BLaER1 treated with 17β-estradiol and CSF1 and Interleukin-3, amounts not matched to agents 10 nM and 100 nM (cell line): ENCODE results near the gene ADAM17.
A peak's percentile ranks its signal among the peaks of the same experiment; 100 is the strongest.
"Not testable (repeated sequence)": the region's sequence is repeated elsewhere in the genome, so short reads cannot be mapped to it uniquely, and the experiment has no call there.

Experiments
- H3K27ac ChIP-seq, 11 experiments: shearing (Covaris generic); formaldehyde crosslinking; 2 replicates each; pipeline ENCODE4 v1.8.1; 2022
- H3K27me3 ChIP-seq, 11 experiments: shearing (Covaris generic); formaldehyde crosslinking; 2 replicates each; pipeline ENCODE4 v1.8.1; 2022
- H3K36me3 ChIP-seq, 11 experiments: shearing (Covaris generic); formaldehyde crosslinking; 2 replicates each; pipeline ENCODE4 v1.8.1; 2022
- H3K4me1 ChIP-seq, 10 experiments: shearing (Covaris generic); formaldehyde crosslinking; 2 replicates each; pipeline ENCODE4 v1.8.1; 2022
- H3K4me2 ChIP-seq, 11 experiments: shearing (Covaris generic); formaldehyde crosslinking; 2 replicates each; pipeline ENCODE4 v1.8.1; 2022
- H3K4me3 ChIP-seq, 10 experiments: shearing (Covaris generic); formaldehyde crosslinking; 2 replicates each; pipeline ENCODE4 v1.8.1; 2022
- H3K9ac ChIP-seq, 11 experiments: shearing (Covaris generic); formaldehyde crosslinking; 2 replicates each; pipeline ENCODE4 v1.8.1; 2022
- H3K9me3 ChIP-seq, 11 experiments: shearing (Covaris generic); formaldehyde crosslinking; replicated peaks in 1 of 11; 2 replicates each; pipeline ENCODE4 v1.8.1; 2022
- H4K20me1 ChIP-seq, 11 experiments: shearing (Covaris generic); formaldehyde crosslinking; 2 replicates each; pipeline ENCODE4 v1.8.1; 2022
- Cebpa-rat ChIP-seq, 11 experiments: shearing (Covaris generic); IDR thresholded peaks; 2 replicates each; pipeline ENCODE4 v1.8.1; 2022

ADAM17 gene

GRCh38 chr2:9527995-9528787 is 27.4 kb downstream of the ADAM17 start:
- Histone ChIP-seq H4K20me1 (peaks cover 12 to 92% (median 68%) of the 10 kb centered on the region in 11 experiments; a peak in 18 of 22 replicates), H3K27me3 (no peaks in the 10 kb centered on the region), H3K9me3 (no peaks in the 10 kb centered on the region), H3K4me3 (no peak overlapping the region), H3K4me2 (no peak overlapping the region), H3K36me3 (peaks cover 97 to 100% (median 100%) of the 10 kb centered on the region in 11 experiments), H3K27ac (no peak overlapping the region), H3K9ac (no peak overlapping the region), H3K4me1 (peaks cover 0 to 15% (median 8%) of the 10 kb centered on the region in 10 experiments; a peak in 10 of 20 replicates)
- no peak for TF ChIP-seq Cebpa-rat (IDR thresholded peaks at IDR 0.05)

GRCh38 chr2:9525266-9525665 is 30.4 kb downstream of the ADAM17 start:
- Histone ChIP-seq H3K27ac (no peak overlapping the region), H3K4me1 (peaks cover 0 to 6% (median 0%) of the 10 kb centered on the region in 10 experiments; a peak in 2 of 20 replicates), H4K20me1 (peaks cover 13 to 81% (median 68%) of the 10 kb centered on the region in 11 experiments; a peak in 19 of 22 replicates), H3K36me3 (peaks cover 95 to 100% (median 98%) of the 10 kb centered on the region in 11 experiments), H3K27me3 (no peaks in the 10 kb centered on the region), H3K4me2 (no peak overlapping the region), H3K9ac (no peak overlapping the region), H3K4me3 (no peak overlapping the region), H3K9me3 (no peaks in the 10 kb centered on the region)
- no peak for TF ChIP-seq Cebpa-rat (IDR thresholded peaks at IDR 0.05)

GRCh38 chr2:9524291-9524690 is 31.3 kb downstream of the ADAM17 start:
- H4K20me1 ChIP-seq = peaks cover 13 to 81% (median 66%) of the 10 kb centered on the region in 11 experiments; a peak in 19 of 22 replicates
- H3K9ac ChIP-seq = no peak overlapping the region
- no peaks in the 10 kb centered on the region for H3K27me3 ChIP-seq
- no peak overlapping the region for H3K4me3 ChIP-seq
- H3K36me3 ChIP-seq = peaks cover 95 to 100% (median 98%) of the 10 kb centered on the region in 11 experiments
- TF ChIP-seq Cebpa-rat (IDR thresholded peaks at IDR 0.05) = no peak
- no peak overlapping the region for H3K4me2 ChIP-seq
- no peaks in the 10 kb centered on the region for H3K9me3 ChIP-seq
- peaks cover 0 to 6% (median 0%) of the 10 kb centered on the region in 10 experiments; a peak in 2 of 20 replicates for H3K4me1 ChIP-seq
- H3K27ac ChIP-seq = peak overlapping the region in 2 of 11 experiments; percentile 8; a peak in 1 of 22 replicates

- no peak overlapping the region for H3K9ac ChIP-seq
- H3K36me3 ChIP-seq = peaks cover 94 to 98% (median 96%) of the 10 kb centered on the region in 11 experiments
- H3K4me2 ChIP-seq = no peak overlapping the region
- 0 out of 22 replicates have a peak overlapping the region, but pooled peaks of 1 of the 11 experiments have one; percentile 8 for H3K27ac ChIP-seq
- H3K9me3 ChIP-seq = no peaks in the 10 kb centered on the region; a peak in 1 of 22 replicates
- no peak overlapping the region for H3K4me3 ChIP-seq
- peaks cover 0 to 4% (median 0%) of the 10 kb centered on the region in 10 experiments; a peak in 2 of 20 replicates for H3K4me1 ChIP-seq
- no peaks in the 10 kb centered on the region for H3K27me3 ChIP-seq
- H4K20me1 ChIP-seq = peaks cover 4 to 80% (median 51%) of the 10 kb centered on the region in 11 experiments; a peak in 18 of 22 replicates
- TF ChIP-seq Cebpa-rat (IDR thresholded peaks at IDR 0.05) = no peak
These were observed 36.4 kb downstream of the ADAM17 start for GRCh38 chr2:9519250-9519649.

GRCh38 chr2:9518780-9519179 is 36.9 kb downstream of the ADAM17 start:
- peaks cover 91 to 96% (median 95%) of the 10 kb centered on the region in 11 experiments for H3K36me3 ChIP-seq
- peaks cover 4 to 76% (median 47%) of the 10 kb centered on the region in 11 experiments; a peak in 18 of 22 replicates for H4K20me1 ChIP-seq
- no peaks in the 10 kb centered on the region; a peak in 1 of 22 replicates for H3K9me3 ChIP-seq
- no peak overlapping the region for H3K4me3 ChIP-seq
- no peak overlapping the region for H3K9ac ChIP-seq
- H3K27ac ChIP-seq = 0 out of 22 replicates have a peak overlapping the region, but pooled peaks of 1 of the 11 experiments have one; percentile 8
- no peak overlapping the region for H3K4me2 ChIP-seq
- no peaks in the 10 kb centered on the region for H3K27me3 ChIP-seq
- TF ChIP-seq Cebpa-rat (IDR thresholded peaks at IDR 0.05) = peak in 1 of 11 experiments; percentile 55; a peak in 1 of 22 replicates
- H3K4me1 ChIP-seq = no peaks in the 10 kb centered on the region

- H4K20me1 ChIP-seq = peaks cover under 1 to 76% (median 42%) of the 10 kb centered on the region in 11 experiments; a peak in 18 of 22 replicates
These were observed 37.5 kb downstream of the ADAM17 start for GRCh38 chr2:9518163-9518562.

GRCh38 chr2:9517118-9517782 is 38.4 kb downstream of the ADAM17 start:
- Histone ChIP-seq H3K4me2 (no peak overlapping the region), H3K27me3 (no peaks in the 10 kb centered on the region), H3K36me3 (peaks cover 94 to 97% (median 96%) of the 10 kb centered on the region in 11 experiments), H3K9me3 (no peaks in the 10 kb centered on the region; a peak in 1 of 22 replicates), H3K4me3 (no peak overlapping the region), H3K27ac (no peak overlapping the region), H4K20me1 (peaks cover 0 to 70% (median 40%) of the 10 kb centered on the region in 11 experiments; a peak in 17 of 22 replicates), H3K4me1 (no peaks in the 10 kb centered on the region), H3K9ac (no peak overlapping the region)
- TF ChIP-seq Cebpa-rat (IDR thresholded peaks at IDR 0.05) = no peak

More at GRCh38 chr2:9518163-9518562, 37.5 kb downstream of the ADAM17 start:
- Histone ChIP-seq H3K4me2 (no peak overlapping the region), H3K9me3 (no peaks in the 10 kb centered on the region; a peak in 1 of 22 replicates), H3K9ac (no peak overlapping the region), H3K27ac (no peak overlapping the region), H3K4me3 (no peak overlapping the region), H3K36me3 (peaks cover 91 to 96% (median 95%) of the 10 kb centered on the region in 11 experiments), H3K27me3 (no peaks in the 10 kb centered on the region), H3K4me1 (no peaks in the 10 kb centered on the region)
- no peak for TF ChIP-seq Cebpa-rat (IDR thresholded peaks at IDR 0.05)

- H3K9ac ChIP-seq, H3K4me2 ChIP-seq, H3K27me3 ChIP-seq, H3K4me3 ChIP-seq, H3K27ac ChIP-seq, H3K9me3 ChIP-seq: not testable (repeated sequence)
- Histone ChIP-seq H3K4me1 (peaks cover 0 to 13% (median 0%) of the 10 kb centered on the region in 10 experiments; a peak in 8 of 20 replicates), H4K20me1 (peaks cover 0 to 84% (median 52%) of the 10 kb centered on the region in 11 experiments; a peak in 18 of 22 replicates), H3K36me3 (peaks cover 90 to 97% (median 95%) of the 10 kb centered on the region in 11 experiments)
These were observed 41.7 kb downstream of the ADAM17 start for GRCh38 chr2:9513946-9514345.
